Stimulated activated CD4-positive, alpha-beta T cell treated with anti-CD3 and anti-CD28 coated beads, Interleukin-4, amount 100 ng/mL, for 1 hour (primary cell): ENCODE measurements around the gene NAXE.
"Not testable (repeated sequence)": the region's sequence is repeated elsewhere in the genome, so short reads cannot be mapped to it uniquely, and the experiment has no call there.

ENCODE experiments used
- DNase-seq: peaks from one replicate; pipeline ENCODE4 v3.0.0-alpha.2; 2020

NAXE gene

DNA sequence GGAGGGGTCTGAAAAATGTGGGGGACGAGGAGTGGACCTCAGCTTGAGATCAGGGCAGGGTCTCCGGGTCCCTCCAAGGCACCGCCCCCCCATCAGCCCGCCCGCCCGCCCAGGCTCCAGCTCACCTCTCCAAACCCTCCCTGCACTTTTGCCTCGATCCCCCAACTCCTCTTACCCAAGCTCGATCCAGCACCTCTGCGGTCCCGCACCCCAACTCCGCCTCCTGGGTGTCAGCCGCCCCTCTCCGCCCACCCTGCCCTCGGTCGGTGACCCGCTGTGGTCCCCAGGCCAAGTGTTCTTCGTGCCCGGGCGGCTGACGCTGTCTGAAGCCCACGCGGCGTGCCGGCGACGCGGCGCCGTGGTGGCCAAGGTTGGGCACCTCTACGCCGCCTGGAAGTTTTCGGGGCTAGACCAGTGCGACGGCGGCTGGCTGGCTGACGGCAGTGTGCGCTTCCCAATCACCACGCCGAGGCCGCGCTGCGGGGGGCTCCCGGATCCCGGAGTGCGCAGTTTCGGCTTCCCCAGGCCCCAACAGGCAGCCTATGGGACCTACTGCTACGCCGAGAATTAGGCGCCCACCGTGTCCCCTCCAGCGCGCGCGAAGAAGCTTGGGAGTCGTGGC is 33.3 kb downstream of the NAXE start:
- no peak for DNase-seq

- peak; percentile 77 for DNase-seq
Observed at GRCh38 chr1:156625436-156626078, 34.0 kb downstream of the NAXE start.

DNA sequence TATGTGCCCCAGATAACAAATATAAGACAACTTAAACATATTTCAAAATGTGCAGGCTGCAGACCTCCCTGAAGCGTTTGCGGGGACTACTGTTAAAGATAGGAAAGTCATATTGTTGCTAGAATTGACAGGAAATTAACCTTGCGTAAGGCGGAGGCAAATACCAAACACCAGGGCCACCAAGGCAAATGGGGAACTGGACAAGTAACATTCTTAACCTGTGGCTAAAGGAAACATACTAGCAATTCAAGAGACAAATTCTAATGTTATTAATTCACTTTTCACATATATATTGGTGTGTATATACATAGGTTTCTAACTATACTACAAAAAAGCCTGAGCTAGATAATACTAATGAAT is 34.5 kb downstream of the NAXE start:
- DNase-seq: no peak

DNA sequence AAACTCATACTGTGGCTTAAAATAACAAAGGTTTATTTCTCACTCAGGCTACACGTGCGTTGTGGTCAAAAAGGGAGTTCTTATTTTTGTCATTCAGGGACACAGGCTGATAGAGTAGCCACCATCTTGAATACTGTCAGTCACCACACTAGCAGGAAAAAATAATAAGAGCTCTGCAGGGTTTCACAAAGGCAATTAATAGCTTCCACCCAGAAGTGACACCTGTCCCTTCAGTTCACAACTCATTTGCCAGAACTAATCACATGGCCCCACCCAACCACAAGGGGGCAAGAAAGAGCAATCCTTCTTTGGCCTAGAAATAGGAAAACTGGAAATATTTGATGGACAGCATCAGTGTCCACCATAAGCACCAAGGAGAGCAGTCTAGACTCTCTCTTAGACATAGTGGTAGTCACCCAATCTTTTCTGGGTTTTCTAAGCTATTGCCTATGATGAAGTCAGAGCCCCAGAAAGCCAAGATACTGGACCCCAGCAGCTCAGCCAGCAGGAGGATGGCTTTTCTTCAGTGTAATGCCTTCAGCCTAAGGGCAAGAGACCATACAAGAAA is 35.8 kb downstream of the NAXE start:
- DNase-seq: peak; percentile 23

DNA sequence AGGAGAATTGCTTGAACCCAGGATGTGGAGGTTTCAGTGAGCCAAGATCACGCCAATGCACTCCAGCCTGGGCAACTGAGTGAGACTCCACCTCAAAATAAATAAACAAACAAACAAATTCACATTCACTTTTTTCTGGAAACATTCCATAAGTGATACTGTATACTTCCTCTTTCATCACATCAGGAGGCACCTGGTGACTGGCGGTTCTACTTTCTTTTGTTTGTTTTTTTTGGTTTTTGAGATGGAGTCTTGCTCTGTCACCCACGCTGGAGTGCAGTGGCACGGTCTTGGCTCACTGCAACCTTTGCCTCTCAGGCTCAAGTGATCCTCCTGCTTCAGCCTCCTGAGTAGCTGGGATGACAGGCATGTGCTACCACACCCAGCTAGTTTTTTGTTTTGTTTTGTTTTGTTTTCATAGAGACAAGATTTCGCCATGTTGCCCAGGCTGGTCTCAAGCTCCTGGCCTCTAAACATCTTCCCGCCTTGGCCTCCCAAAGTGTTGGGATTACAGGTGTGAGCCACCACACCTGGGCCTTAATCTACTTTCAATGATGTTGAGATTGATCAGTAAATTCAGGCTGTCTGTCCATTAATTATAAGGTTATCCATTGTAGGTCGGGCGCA is 38.4 kb downstream of the NAXE start:
- no peak for DNase-seq

DNA sequence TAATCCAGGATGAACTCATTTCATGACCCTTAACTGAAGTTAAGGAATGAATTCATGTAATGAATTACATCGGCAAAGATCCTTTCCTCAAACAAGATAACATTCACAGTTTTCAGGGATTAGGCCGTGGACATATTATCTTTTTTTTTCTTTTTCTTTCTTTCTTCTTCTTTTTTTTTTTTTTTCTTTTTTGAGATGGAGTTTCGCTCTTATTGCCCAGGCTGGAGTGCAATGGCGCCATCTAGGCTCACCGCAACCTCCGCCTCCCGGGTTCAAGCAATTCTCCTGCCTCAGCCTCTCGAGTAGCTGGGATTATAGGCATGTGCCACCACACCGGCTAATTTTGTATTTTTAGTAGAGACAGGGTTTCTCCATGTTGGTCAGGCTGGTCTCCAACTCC is 39.6 kb downstream of the NAXE start:
- not testable (repeated sequence) for DNase-seq

DNA sequence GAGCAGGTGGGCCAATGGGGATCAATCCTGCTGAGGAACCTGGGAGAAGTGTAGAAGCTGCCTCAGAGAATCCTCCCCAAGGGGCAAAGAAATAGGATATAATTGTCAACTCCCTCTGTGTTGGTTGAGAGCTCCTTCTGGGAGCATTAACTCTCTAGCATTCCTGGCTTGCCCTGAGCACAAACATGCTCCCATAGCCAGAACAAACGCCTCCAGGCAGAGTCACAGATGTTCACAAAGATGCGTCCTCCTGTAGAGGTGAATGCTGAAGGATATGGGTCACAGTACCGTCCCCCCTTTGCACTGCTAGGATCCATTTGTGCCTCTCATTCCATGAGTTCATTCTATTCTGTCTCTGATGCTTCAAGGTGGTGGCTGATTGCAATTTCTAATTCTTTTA is 40.8 kb downstream of the NAXE start:
- no peak for DNase-seq

- DNase-seq: no peak
Observed at GRCh38 chr1:156638189-156638985, 46.8 kb downstream of the NAXE start.

DNA sequence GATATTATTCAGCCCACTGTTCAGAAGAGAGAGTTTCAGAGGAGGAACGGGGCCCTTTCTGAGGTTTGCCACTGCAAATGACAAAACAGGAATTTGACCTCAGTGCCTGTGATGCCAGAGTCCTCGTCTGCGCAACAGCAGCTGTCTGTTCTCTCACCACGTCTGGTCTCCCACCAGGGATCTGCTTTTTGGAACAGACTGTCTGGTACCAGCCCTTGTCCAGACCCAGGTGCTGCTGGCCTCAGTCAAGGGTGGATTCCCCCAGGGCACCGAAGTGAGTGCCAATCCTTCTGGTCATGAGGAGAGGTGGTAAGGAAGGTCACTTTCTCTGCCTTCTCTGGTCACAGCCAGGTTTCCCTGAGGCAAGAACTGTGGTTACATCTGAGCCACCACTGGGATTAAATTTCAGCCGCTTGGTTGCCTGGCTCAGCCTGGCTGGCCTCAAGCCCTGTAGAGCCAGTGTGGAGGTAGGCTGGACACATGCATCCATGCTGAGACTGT is 48.1 kb downstream of the NAXE start:
- no peak for DNase-seq

DNA sequence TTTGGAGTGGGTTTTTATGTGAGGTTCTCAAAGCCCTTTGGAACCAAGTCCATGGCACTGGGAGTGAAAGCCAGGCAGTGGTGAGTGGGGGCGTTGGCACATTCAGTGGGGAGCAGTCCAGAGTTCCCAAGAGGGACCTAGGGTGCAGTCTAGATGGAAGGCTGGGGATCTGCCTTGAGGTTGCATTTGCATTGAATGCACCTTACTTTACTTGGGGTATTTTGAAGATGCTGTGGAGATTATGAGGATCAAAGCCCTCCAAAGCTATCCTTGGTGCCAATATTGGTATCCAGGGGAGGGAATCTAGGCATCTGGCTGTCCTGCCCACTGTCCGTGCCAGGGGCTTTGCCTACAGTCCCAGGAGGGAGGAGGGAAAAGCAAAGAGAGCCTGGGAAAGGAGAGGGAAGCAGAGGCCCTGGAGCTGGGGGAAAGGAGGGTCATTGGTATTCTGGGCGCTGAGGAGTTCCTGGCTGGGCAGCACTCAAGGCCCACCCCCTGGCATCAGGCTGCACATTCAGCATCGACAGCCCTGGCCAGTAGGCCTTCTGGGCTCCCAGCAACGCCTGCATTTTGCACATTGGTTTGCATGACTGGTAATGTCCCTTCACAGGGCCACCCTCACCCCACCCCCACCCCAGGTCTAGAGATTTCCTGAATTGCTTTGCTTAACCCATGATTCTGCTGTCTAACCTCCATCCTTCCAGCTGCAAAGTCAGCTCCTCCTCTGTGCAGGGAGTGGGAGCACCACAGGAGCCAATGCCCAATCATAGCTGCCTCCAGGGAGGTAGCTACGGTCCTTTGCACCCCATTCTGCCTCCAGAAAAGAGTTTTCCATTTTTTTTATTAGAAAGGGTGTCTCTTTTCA is 49.5 kb downstream of the NAXE start:
- DNase-seq: no peak

- DNase-seq: peak; percentile 25
Observed at GRCh38 chr1:156641761-156642264, 50.2 kb downstream of the NAXE start, which contains the start of gene BCAN. BCAN (plus strand) TSS chr1:156642117; CDS start chr1:156646055, 3,938 bp downstream.

DNA sequence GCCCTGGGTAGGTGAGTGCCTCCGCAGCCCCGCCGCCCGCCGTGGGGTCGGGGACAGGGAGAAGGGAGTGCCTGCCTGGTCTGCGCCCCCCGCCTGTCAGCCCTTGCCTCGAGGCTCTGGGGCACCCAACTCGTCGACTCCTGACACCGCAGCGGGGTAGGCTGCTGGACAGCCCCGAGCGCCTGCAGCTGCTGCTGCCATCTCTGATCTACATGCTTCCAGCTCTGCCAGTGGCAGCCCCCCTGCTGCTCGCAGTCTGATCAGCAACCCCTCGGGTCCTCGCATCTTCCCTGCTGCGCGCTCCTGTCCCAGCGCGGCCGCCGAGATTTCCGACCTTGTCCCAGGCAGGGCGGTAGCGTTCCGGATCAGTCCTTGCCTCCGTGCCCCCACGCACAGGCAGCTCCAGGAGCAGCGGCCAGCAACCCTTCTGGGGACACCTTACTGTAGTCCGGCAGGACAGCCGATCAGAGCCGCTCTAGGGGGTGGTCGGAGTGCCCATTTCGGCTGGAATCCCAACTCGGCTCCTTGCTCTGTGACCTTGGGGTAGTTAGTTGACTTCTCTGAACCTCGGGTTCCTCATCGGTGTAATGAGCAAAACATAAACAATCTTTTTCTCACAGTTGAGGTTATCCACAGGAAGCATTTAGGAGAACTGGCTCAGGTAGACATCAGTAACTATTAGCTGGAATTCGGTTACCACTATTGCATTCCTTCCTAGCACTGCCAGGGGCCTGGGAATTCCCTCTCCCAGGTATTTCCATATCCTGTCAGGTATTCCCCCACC is 50.9 kb downstream of the NAXE start:
- no peak for DNase-seq

DNA sequence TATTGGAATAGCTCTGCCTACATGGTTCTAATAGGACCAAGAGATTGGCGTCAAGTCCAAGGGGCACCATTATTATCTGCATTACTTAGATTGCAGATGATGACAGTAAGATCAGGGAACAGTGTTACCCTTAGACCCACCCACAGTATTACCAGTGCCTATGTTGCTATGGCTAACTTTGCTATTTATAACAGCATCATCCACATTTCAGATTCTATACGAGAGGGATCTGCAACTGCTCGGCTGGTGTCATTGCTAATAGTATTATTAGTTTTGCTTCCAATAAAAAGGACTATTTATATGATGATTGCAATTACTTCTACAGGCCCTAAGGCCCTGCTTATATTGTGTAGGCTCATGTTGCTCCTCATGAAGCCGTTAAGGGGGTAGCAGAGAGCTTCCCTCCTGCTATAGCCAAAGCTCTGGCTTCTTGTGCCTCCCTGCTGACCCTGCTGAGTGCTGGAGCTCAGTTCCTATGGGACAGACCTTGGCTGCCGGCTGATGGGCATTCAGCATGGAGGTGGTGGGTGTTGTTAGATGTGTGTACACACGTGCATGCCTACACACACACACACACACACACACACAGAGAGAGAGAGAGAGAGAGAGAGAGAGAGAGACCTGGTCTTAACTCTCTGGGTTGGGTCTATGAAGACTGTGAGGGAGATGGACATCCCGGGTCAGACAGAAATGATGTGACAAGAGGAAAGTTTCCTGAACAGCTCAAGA is 51.6 kb downstream of the NAXE start:
- no peak for DNase-seq

GRCh38 chr1:156643778-156644092 is 52.2 kb downstream of the NAXE start:
- DNase-seq: no peak
